Measurements from ENCODE around the gene GPC5.

GPC5 gene

DNA sequence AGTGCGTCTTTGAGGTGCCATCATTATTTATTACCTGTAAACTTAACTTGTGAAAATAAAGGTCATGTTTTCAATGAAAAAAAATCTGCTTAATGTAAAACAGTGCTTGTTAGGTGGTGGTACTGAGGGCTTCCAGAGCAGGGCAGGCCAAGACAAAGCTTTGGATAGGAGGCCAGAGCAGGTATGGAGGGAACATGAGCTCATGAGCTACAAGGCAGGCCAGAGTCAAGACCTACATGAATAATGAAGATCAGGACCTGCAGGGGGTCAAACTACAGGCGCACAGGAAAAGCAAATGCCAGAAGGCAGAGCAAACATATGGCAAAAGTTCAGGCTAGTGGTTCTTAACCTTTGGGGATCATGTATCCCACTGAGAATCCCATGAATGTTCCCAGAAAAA, 343.5 kb downstream of the GPC5 start:
- WGBS (ENCODE audit: extremely low coverage, insufficient coverage, insufficient read length) = no CpG with 5 or more reads among the region's 2 CpGs
- no peaks in the 10 kb centered on the region for H3K36me3 ChIP-seq (ENCODE audit: control insufficient read depth in 1 of 2, insufficient read depth in 2 of 2, low read length in 2 of 2)

DNA sequence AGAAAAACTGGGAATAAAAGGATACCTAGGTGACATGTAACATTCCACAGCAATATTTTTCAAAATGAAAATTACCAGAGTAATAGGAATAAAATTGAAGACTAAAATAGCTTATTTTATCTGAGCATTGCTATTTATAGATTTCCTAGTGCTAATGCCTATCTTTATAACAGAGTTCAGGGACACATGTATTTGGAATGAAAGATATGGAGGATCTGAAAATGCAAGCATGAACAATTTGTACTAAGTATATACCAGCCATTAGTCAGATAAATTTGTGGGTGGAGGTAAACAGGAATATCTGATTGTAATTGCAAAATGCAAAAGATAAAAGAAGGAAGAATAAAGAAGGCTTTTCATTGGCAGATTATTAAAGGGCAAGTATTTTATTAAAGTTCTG, 345.9 kb downstream of the GPC5 start:
- H3K9ac ChIP-seq (ENCODE audit: low read length) = no peak overlapping the region
- H3K27me3 ChIP-seq (ENCODE audit: insufficient read depth, low read length) = no peaks in the 10 kb centered on the region
- no peak overlapping the region for H3K4ac ChIP-seq (ENCODE audit: low read depth, low read length)
- no peaks in the 10 kb centered on the region for H3K79me1 ChIP-seq (ENCODE audit: low read length)
- H3K14ac ChIP-seq (ENCODE audit: low read length) = no peak overlapping the region
- no peak overlapping the region for H4K12ac ChIP-seq (ENCODE audit: low read depth, low read length)
- DNase-seq = no peak
- no peak overlapping the region for H3K23ac ChIP-seq (ENCODE audit: low read length)
- no peak overlapping the region for H2AK5ac ChIP-seq (ENCODE audit: low read length)
- no peak overlapping the region for H2AFZ ChIP-seq (ENCODE audit: insufficient read depth, low read length, poor library complexity)
- no peak overlapping the region for H3K4me2 ChIP-seq (ENCODE audit: low read length)
- no peak overlapping the region for H3K18ac ChIP-seq (ENCODE audit: low read length)
- H4K8ac ChIP-seq (ENCODE audit: low read depth, low read length) = no peak overlapping the region
- no peaks in the 10 kb centered on the region for H3K36me3 ChIP-seq (ENCODE audit: control insufficient read depth in 1 of 2, insufficient read depth in 2 of 2, low read length in 2 of 2)
- H2BK12ac ChIP-seq (ENCODE audit: low read length) = no peak overlapping the region
- no peak overlapping the region for H2BK5ac ChIP-seq (ENCODE audit: low read depth, low read length, poor library complexity)
- H3K27ac ChIP-seq (ENCODE audit: low read depth, low read length) = no peak overlapping the region
- no peak overlapping the region for H2BK120ac ChIP-seq (ENCODE audit: insufficient read depth, low read length, poor library complexity)
- H3K4me3 ChIP-seq (ENCODE audit: low read depth, low read length) = no peak overlapping the region
- H4K91ac ChIP-seq (ENCODE audit: low read depth, low read length) = no peak overlapping the region
- peaks cover 1 to 3% of the 10 kb centered on the region in 2 experiments for H3K4me1 ChIP-seq (ENCODE audit: control insufficient read depth in 1 of 2, insufficient read depth in 2 of 2, low read length in 2 of 2)
- H3K9me3 ChIP-seq (ENCODE audit: insufficient read depth, low read depth, low read length) = peaks cover 4% of the 10 kb centered on the region
- no peaks in the 10 kb centered on the region for H3K79me2 ChIP-seq (ENCODE audit: control insufficient read depth, insufficient read depth, low read length, poor library complexity)

More for the DNA sequence above, 343.5 kb downstream of the GPC5 start:
- no peaks in the 10 kb centered on the region for H3K27me3 ChIP-seq (ENCODE audit: insufficient read depth, low read length)
- H3K4me3 ChIP-seq (ENCODE audit: low read depth, low read length) = no peak overlapping the region
- H3K4me1 ChIP-seq (ENCODE audit: control insufficient read depth in 1 of 2, insufficient read depth in 2 of 2, low read length in 2 of 2) = peaks cover 0 to 1% of the 10 kb centered on the region in 2 experiments
- H4K8ac ChIP-seq (ENCODE audit: low read depth, low read length) = no peak overlapping the region
- H3K9me3 ChIP-seq (ENCODE audit: insufficient read depth, low read depth, low read length) = peaks cover 4% of the 10 kb centered on the region
- H3K27ac ChIP-seq (ENCODE audit: low read depth, low read length) = no peak overlapping the region
- H2BK120ac ChIP-seq (ENCODE audit: insufficient read depth, low read length, poor library complexity) = no peak overlapping the region
- H3K4ac ChIP-seq (ENCODE audit: low read depth, low read length) = no peak overlapping the region
- no peak overlapping the region for H3K9ac ChIP-seq (ENCODE audit: low read length)
- no peak overlapping the region for H2BK5ac ChIP-seq (ENCODE audit: low read depth, low read length, poor library complexity)
- H2AFZ ChIP-seq (ENCODE audit: insufficient read depth, low read length, poor library complexity) = no peak overlapping the region
- no peak for DNase-seq
- no peaks in the 10 kb centered on the region for H3K79me2 ChIP-seq (ENCODE audit: control insufficient read depth, insufficient read depth, low read length, poor library complexity)
- H2BK12ac ChIP-seq (ENCODE audit: low read length) = no peak overlapping the region
- no peak overlapping the region for H4K91ac ChIP-seq (ENCODE audit: low read depth, low read length)
- H3K23ac ChIP-seq (ENCODE audit: low read length) = no peak overlapping the region
- H4K12ac ChIP-seq (ENCODE audit: low read depth, low read length) = no peak overlapping the region
- no peak overlapping the region for H3K18ac ChIP-seq (ENCODE audit: low read length)
- H3K14ac ChIP-seq (ENCODE audit: low read length) = no peak overlapping the region
- no peak overlapping the region for H2AK5ac ChIP-seq (ENCODE audit: low read length)
- H3K79me1 ChIP-seq (ENCODE audit: low read length) = no peaks in the 10 kb centered on the region
- no peak overlapping the region for H3K4me2 ChIP-seq (ENCODE audit: low read length)

- H3K18ac ChIP-seq (ENCODE audit: low read length) = no peak overlapping the region
- H2BK120ac ChIP-seq (ENCODE audit: insufficient read depth, low read length, poor library complexity) = no peak overlapping the region
- no peak overlapping the region for H4K8ac ChIP-seq (ENCODE audit: low read depth, low read length)
- H4K91ac ChIP-seq (ENCODE audit: low read depth, low read length) = no peak overlapping the region
- H2AK5ac ChIP-seq (ENCODE audit: low read length) = no peak overlapping the region
- H2BK5ac ChIP-seq (ENCODE audit: low read depth, low read length, poor library complexity) = no peak overlapping the region
- no peak overlapping the region for H3K14ac ChIP-seq (ENCODE audit: low read length)
- no CpG with 5 or more reads among the region's 3 CpGs for WGBS (ENCODE audit: extremely low coverage, insufficient coverage, insufficient read length)
- H3K27ac ChIP-seq (ENCODE audit: low read depth, low read length) = no peak overlapping the region
- no peak overlapping the region for H3K23ac ChIP-seq (ENCODE audit: low read length)
- no peak for DNase-seq
- no peaks in the 10 kb centered on the region for H3K79me2 ChIP-seq (ENCODE audit: control insufficient read depth, insufficient read depth, low read length, poor library complexity)
- H3K4ac ChIP-seq (ENCODE audit: low read depth, low read length) = no peak overlapping the region
- H3K79me1 ChIP-seq (ENCODE audit: low read length) = no peaks in the 10 kb centered on the region
- H2AFZ ChIP-seq (ENCODE audit: insufficient read depth, low read length, poor library complexity) = no peak overlapping the region
- H3K27me3 ChIP-seq (ENCODE audit: insufficient read depth, low read length) = no peaks in the 10 kb centered on the region
- no peak overlapping the region for H3K4me2 ChIP-seq (ENCODE audit: low read length)
- no peak overlapping the region for H2BK12ac ChIP-seq (ENCODE audit: low read length)
- no peak overlapping the region for H3K4me3 ChIP-seq (ENCODE audit: low read depth, low read length)
- H4K12ac ChIP-seq (ENCODE audit: low read depth, low read length) = no peak overlapping the region
- H3K9me3 ChIP-seq (ENCODE audit: insufficient read depth, low read depth, low read length) = no peaks in the 10 kb centered on the region
- H3K9ac ChIP-seq (ENCODE audit: low read length) = no peak overlapping the region
- peaks cover 1 to 3% of the 10 kb centered on the region in 2 experiments for H3K4me1 ChIP-seq (ENCODE audit: control insufficient read depth in 1 of 2, insufficient read depth in 2 of 2, low read length in 2 of 2)
- H3K36me3 ChIP-seq (ENCODE audit: control insufficient read depth in 1 of 2, insufficient read depth in 2 of 2, low read length in 2 of 2) = no peaks in the 10 kb centered on the region
Measured at GRCh38 chr13:91745967-91746366, 347.5 kb downstream of the GPC5 start.

- H3K4me1 ChIP-seq (ENCODE audit: control insufficient read depth in 1 of 2, insufficient read depth in 2 of 2, low read length in 2 of 2) = peaks cover 0 to 3% of the 10 kb centered on the region in 2 experiments
- no peaks in the 10 kb centered on the region for H3K36me3 ChIP-seq (ENCODE audit: control insufficient read depth in 1 of 2, insufficient read depth in 2 of 2, low read length in 2 of 2)
- no CpG with 5 or more reads among the region's 2 CpGs for WGBS (ENCODE audit: extremely low coverage, insufficient coverage, insufficient read length)
Measured at GRCh38 chr13:91747186-91747585, 348.8 kb downstream of the GPC5 start.

More at GRCh38 chr13:91747186-91747585, 348.8 kb downstream of the GPC5 start:
- H3K27ac ChIP-seq (ENCODE audit: low read depth, low read length) = no peak overlapping the region
- H2AK5ac ChIP-seq (ENCODE audit: low read length) = no peak overlapping the region
- no peak overlapping the region for H3K4me2 ChIP-seq (ENCODE audit: low read length)
- H3K4me3 ChIP-seq (ENCODE audit: low read depth, low read length) = no peak overlapping the region
- H3K23ac ChIP-seq (ENCODE audit: low read length) = no peak overlapping the region
- no peak overlapping the region for H3K14ac ChIP-seq (ENCODE audit: low read length)
- H4K8ac ChIP-seq (ENCODE audit: low read depth, low read length) = no peak overlapping the region
- no peaks in the 10 kb centered on the region for H3K79me1 ChIP-seq (ENCODE audit: low read length)
- no peak for DNase-seq
- H4K12ac ChIP-seq (ENCODE audit: low read depth, low read length) = no peak overlapping the region
- H2BK5ac ChIP-seq (ENCODE audit: low read depth, low read length, poor library complexity) = no peak overlapping the region
- H3K4ac ChIP-seq (ENCODE audit: low read depth, low read length) = no peak overlapping the region
- H3K27me3 ChIP-seq (ENCODE audit: insufficient read depth, low read length) = no peaks in the 10 kb centered on the region
- H4K91ac ChIP-seq (ENCODE audit: low read depth, low read length) = no peak overlapping the region
- no peak overlapping the region for H2BK12ac ChIP-seq (ENCODE audit: low read length)
- H2AFZ ChIP-seq (ENCODE audit: insufficient read depth, low read length, poor library complexity) = no peak overlapping the region
- no peaks in the 10 kb centered on the region for H3K79me2 ChIP-seq (ENCODE audit: control insufficient read depth, insufficient read depth, low read length, poor library complexity)
- no peak overlapping the region for H3K18ac ChIP-seq (ENCODE audit: low read length)
- no peak overlapping the region for H3K9ac ChIP-seq (ENCODE audit: low read length)
- no peaks in the 10 kb centered on the region for H3K9me3 ChIP-seq (ENCODE audit: insufficient read depth, low read depth, low read length)
- no peak overlapping the region for H2BK120ac ChIP-seq (ENCODE audit: insufficient read depth, low read length, poor library complexity)
